ENCODE data around the gene ADAMTS12. TPM values are rescaled to one million over a fixed set of nuclear protein-coding genes. Genes with fewer than 3 reads are reported as not detected.
"Not testable (repeated sequence)": the region's sequence is repeated elsewhere in the genome, so short reads cannot be mapped to it uniquely, and the experiment has no call there.

Gene ADAMTS12
- total RNA-seq, 6 experiments from 2014 or later = 42.2 to 49.7 (median 47.2) TPM

- Mint-ChIP-seq H3K27ac (no peak overlapping the region), H3K36me3 (ENCODE audit: low read depth) (no peaks in the 10 kb centered on the region), H3K9me3 (peaks cover 3% of the 10 kb centered on the region; the same call in 1 of the 2 replicates), H3K4me3 (no peak overlapping the region), H3K27me3 (ENCODE audit: insufficient read depth) (no peaks in the 10 kb centered on the region; the same call in 1 of the 2 replicates), H3K4me1 (ENCODE audit: low read depth) (peaks cover 9% of the 10 kb centered on the region)
- no peak for DNase-seq
- TF ChIP-seq CTCF (IDR thresholded peaks at IDR 0.05) = no peak
Observed at GRCh38 chr5:33516421-33516820, 375.4 kb downstream of the ADAMTS12 start.

- not testable (repeated sequence) for H3K27ac Mint-ChIP-seq; H3K9me3 Mint-ChIP-seq; H3K4me3 Mint-ChIP-seq; DNase-seq; H3K4me1 Mint-ChIP-seq (ENCODE audit: low read depth); H3K36me3 Mint-ChIP-seq (ENCODE audit: low read depth); H3K27me3 Mint-ChIP-seq (ENCODE audit: insufficient read depth)
Observed at GRCh38 chr5:33515366-33515765, 376.4 kb downstream of the ADAMTS12 start.

GRCh38 chr5:33513462-33514185, 378.2 kb downstream of the ADAMTS12 start:
- Mint-ChIP-seq H3K4me3 (no peak overlapping the region), H3K9me3 (peaks cover 3% of the 10 kb centered on the region; the same call in 1 of the 2 replicates), H3K4me1 (ENCODE audit: low read depth) (peaks cover 17% of the 10 kb centered on the region), H3K36me3 (ENCODE audit: low read depth) (no peaks in the 10 kb centered on the region), H3K27ac (no peak overlapping the region), H3K27me3 (ENCODE audit: insufficient read depth) (no peaks in the 10 kb centered on the region; the same call in 1 of the 2 replicates)
- no peak for TF ChIP-seq CTCF (IDR thresholded peaks at IDR 0.05)
- DNase-seq = peak; percentile 16

- peaks cover 4% of the 10 kb centered on the region; the same call in 1 of the 2 replicates for H3K9me3 Mint-ChIP-seq
- H3K27me3 Mint-ChIP-seq (ENCODE audit: insufficient read depth) = no peaks in the 10 kb centered on the region; the same call in 1 of the 2 replicates
- peak; percentile 8 for DNase-seq
- peaks cover 22% of the 10 kb centered on the region for H3K4me1 Mint-ChIP-seq (ENCODE audit: low read depth)
- no peak overlapping the region for H3K4me3 Mint-ChIP-seq
- no peak overlapping the region for H3K27ac Mint-ChIP-seq
- no peaks in the 10 kb centered on the region for H3K36me3 Mint-ChIP-seq (ENCODE audit: low read depth)
- no peak for TF ChIP-seq CTCF (IDR thresholded peaks at IDR 0.05)
Observed at GRCh38 chr5:33509036-33509435, 382.8 kb downstream of the ADAMTS12 start.

DNA sequence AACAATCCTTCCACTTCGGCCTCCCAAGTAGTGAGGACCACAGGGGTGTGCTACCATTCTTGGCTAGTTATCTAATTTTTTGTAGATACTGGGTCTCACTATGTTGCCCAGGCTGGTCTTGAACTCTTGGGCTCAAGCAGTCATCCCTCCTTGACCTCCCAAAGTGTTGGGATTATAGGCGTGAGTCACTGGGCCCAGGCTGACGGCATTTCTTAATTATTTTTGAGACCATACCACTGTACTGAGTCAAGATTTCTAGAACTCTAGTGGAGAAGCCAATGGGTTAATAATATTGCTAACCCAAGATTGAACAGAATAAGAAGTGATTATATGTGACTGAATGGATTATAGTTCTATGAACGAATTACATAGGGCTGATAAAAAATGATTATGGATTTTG, 384.4 kb downstream of the ADAMTS12 start:
- no peak for TF ChIP-seq CTCF (IDR thresholded peaks at IDR 0.05)
- DNase-seq = no peak
- no peaks in the 10 kb centered on the region; the same call in 1 of the 2 replicates for H3K27me3 Mint-ChIP-seq (ENCODE audit: insufficient read depth)
- peaks cover 18% of the 10 kb centered on the region for H3K4me1 Mint-ChIP-seq (ENCODE audit: low read depth)
- no peak overlapping the region for H3K27ac Mint-ChIP-seq
- no peaks in the 10 kb centered on the region for H3K36me3 Mint-ChIP-seq (ENCODE audit: low read depth)
- H3K9me3 Mint-ChIP-seq = peaks cover 4% of the 10 kb centered on the region; the same call in 1 of the 2 replicates
- no peak overlapping the region for H3K4me3 Mint-ChIP-seq

DNA sequence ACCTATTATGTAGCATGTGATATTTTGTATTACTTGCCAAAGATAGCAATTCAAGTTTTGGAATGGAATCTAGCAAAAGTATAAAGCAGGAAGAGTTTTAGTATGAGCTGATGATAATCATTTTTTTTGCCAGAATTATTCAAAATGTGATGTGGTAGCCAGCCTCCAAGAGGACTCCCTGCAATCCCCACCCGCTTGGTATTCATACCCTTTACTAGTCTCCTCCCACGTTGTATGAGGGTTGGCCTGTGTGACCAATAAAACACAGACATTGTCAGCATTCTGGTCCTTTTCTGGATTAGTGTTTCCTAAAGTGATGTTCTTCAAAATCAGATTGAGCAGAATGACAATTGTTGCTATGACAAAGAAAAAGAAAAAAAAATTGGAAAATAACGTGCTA, 387.2 kb downstream of the ADAMTS12 start:
- Mint-ChIP-seq H3K27ac (no peak overlapping the region), H3K4me3 (no peak overlapping the region), H3K9me3 (peaks cover 4% of the 10 kb centered on the region; the same call in 1 of the 2 replicates), H3K27me3 (ENCODE audit: insufficient read depth) (no peaks in the 10 kb centered on the region; the same call in 1 of the 2 replicates), H3K36me3 (ENCODE audit: low read depth) (no peaks in the 10 kb centered on the region), H3K4me1 (ENCODE audit: low read depth) (peaks cover 18% of the 10 kb centered on the region)
- TF ChIP-seq CTCF (IDR thresholded peaks at IDR 0.05) = no peak
- no peak for DNase-seq
